GM23338 (cell line): ENCODE results near the gene TEX10. TPM values are rescaled to one million over a fixed set of nuclear protein-coding genes. Genes with fewer than 3 reads are reported as not detected.

ENCODE experiments used
- ATAC-seq: fragments of 200-7000 bp; cut with Tn5 transposase; 3 replicates; pipeline ENCODE4 v1.9.1; 2020
- DNase-seq: peaks from one replicate; pipeline ENCODE4 v3.0.0-alpha.2; 2015; ENCODE audit warnings: low spot score
- H2AFZ ChIP-seq: fragments of 200-600 bp; sonication (generic); 2 replicates; pipeline ENCODE4 v1.8.0; 2016; ENCODE audit warnings: antibody characterized with exemption, mild to moderate bottlenecking, moderate library complexity
- H3F3A ChIP-seq: fragments of 200-600 bp; sonication (generic); replicated peaks from 2 replicates; pipeline ENCODE4 v1.8.0; 2017; ENCODE audit warnings: antibody characterized with exemption, mixed run types, low read depth
- H3K27ac ChIP-seq: fragments of 200-600 bp; sonication (generic); 2 replicates; pipeline ENCODE4 v1.6.1; 2016; ENCODE audit warnings: low read depth
- H3K27me3 ChIP-seq: fragments of 200-600 bp; sonication (generic); 2 replicates; pipeline ENCODE4 v1.8.0; 2016; ENCODE audit warnings: mild to moderate bottlenecking, mixed run types, moderate library complexity; ENCODE audit not compliant: insufficient read depth
- H3K36me3 ChIP-seq: fragments of 200-600 bp; sonication (generic); 2 replicates; pipeline ENCODE4 v1.8.0; 2016; ENCODE audit warnings: mild to moderate bottlenecking; ENCODE audit not compliant: insufficient read depth
- H3K4me1 ChIP-seq: fragments of 200-600 bp; sonication (generic); 2 replicates; pipeline ENCODE4 v1.8.0; 2016; ENCODE audit warnings: mild to moderate bottlenecking, moderate library complexity; ENCODE audit not compliant: insufficient read depth
- H3K4me2 ChIP-seq: fragments of 200-600 bp; sonication (generic); 2 replicates; pipeline ENCODE4 v1.7.1; 2017; ENCODE audit warnings: mixed run types
- H3K4me3 ChIP-seq: fragments of 200-600 bp; sonication (generic); 2 replicates; pipeline ENCODE4 v1.6.1; 2016; ENCODE audit warnings: mixed run types
- H3K79me2 ChIP-seq: fragments of 200-600 bp; sonication (generic); replicated peaks from 2 replicates; pipeline ENCODE4 v1.8.0; 2017; ENCODE audit warnings: mild to moderate bottlenecking; ENCODE audit not compliant: insufficient read depth
- H3K9me2 ChIP-seq: fragments of 200-600 bp; sonication (generic); 2 replicates; pipeline ENCODE4 v1.8.0; 2017; ENCODE audit not compliant: insufficient read depth
- H4K20me1 ChIP-seq: fragments of 200-600 bp; sonication (generic); replicated peaks from 2 replicates; pipeline ENCODE4 v1.8.0; 2017; ENCODE audit warnings: mild to moderate bottlenecking; ENCODE audit not compliant: insufficient read depth
- H3K27ac Mint-ChIP-seq: 2 replicates; pipeline ENCODE4 v1.8.0; 2020; ENCODE audit warnings: inconsistent platforms, mild to moderate bottlenecking, moderate library complexity, mixed read lengths
- H3K27me3 Mint-ChIP-seq: 3 replicates; pipeline ENCODE4 v1.8.0; 2022; ENCODE audit warnings: low read depth, mild to moderate bottlenecking, moderate library complexity, mixed read lengths, inconsistent platforms; ENCODE audit not compliant: insufficient read depth, poor library complexity
- H3K36me3 Mint-ChIP-seq: 3 replicates; pipeline ENCODE4 v1.8.0; 2021; ENCODE audit warnings: low read depth, mild to moderate bottlenecking, inconsistent platforms, moderate library complexity, mixed read lengths
- H3K4me1 Mint-ChIP-seq: 3 replicates; pipeline ENCODE4 v1.8.0; 2020; ENCODE audit warnings: mild to moderate bottlenecking, inconsistent platforms, mixed read lengths
- H3K4me3 Mint-ChIP-seq: 3 replicates; pipeline ENCODE4 v1.8.0; 2021; ENCODE audit warnings: moderate library complexity, mild to moderate bottlenecking, inconsistent platforms, mixed read lengths
- H3K9me3 Mint-ChIP-seq: 3 replicates; pipeline ENCODE4 v1.8.0; 2020; ENCODE audit warnings: moderate library complexity, mild to moderate bottlenecking, inconsistent platforms, mixed read lengths
- CREB1 ChIP-seq: fragments of 250-450 bp; sonication (Bioruptor Pico); IDR thresholded peaks from 2 replicates; pipeline ENCODE4 v1.5.0; 2020; ENCODE audit warnings: low read depth, mild to moderate bottlenecking, moderate library complexity
- EZH2 ChIP-seq: fragments of 200-600 bp; sonication (generic); IDR thresholded peaks from one replicate; pipeline ENCODE4 v1.8.0; 2017; ENCODE audit warnings: antibody characterized with exemption, mild to moderate bottlenecking, low read depth; ENCODE audit not compliant: unreplicated experiment
- NANOG ChIP-seq: IDR thresholded peaks from 2 replicates; pipeline ENCODE4 v1.6.1; 2016; ENCODE audit warnings: antibody characterized with exemption, borderline replicate concordance
- STAT1 ChIP-seq: IDR thresholded peaks from one replicate; pipeline ENCODE4 v1.6.1; 2016; ENCODE audit warnings: antibody characterized with exemption; ENCODE audit not compliant: unreplicated experiment
- ZNF331 ChIP-seq: fragments of 250-450 bp; sonication (Bioruptor Pico); IDR thresholded peaks from 2 replicates; pipeline ENCODE4 v1.5.0; 2020; ENCODE audit warnings: low read depth, mild to moderate bottlenecking, moderate library complexity
- polyA plus RNA-seq: library from polyadenylated mRNA; unstranded; fragments of >200 nt; fragmentation: Nextera tagmentation; extraction: Ambion mirVana; gene quantifications from 2 replicates; pipeline ENCODE4 v1.2.1, GENCODE V29; 2016
- total RNA-seq: library from RNA; depleted of rRNA; stranded (reverse); fragments of >200 nt; shearing (Covaris generic); gene quantifications from 2 replicates; pipeline ENCODE4 v1.2.3, GENCODE V29; 2014
- TF ChIP-seq, protein P1 (sequence below), 2 experiments: fragments of 200-600 bp in 1 of 2; sonication (generic) in 1 of 2; conservative IDR thresholded peaks; 2 replicates each; pipeline versions ENCODE4 v1.5.1 to v1.6.1; 2016 to 2017; ENCODE audit warnings: antibody characterized with exemption in 2 of 2, low read depth in 2 of 2, mild to moderate bottlenecking in 2 of 2, moderate library complexity in 1 of 2
- TF ChIP-seq, protein P2 (sequence below): IDR thresholded peaks from one replicate; pipeline ENCODE4 v1.6.1; 2018; ENCODE audit warnings: antibody characterized with exemption; ENCODE audit not compliant: unreplicated experiment
- TF ChIP-seq, protein P3 (sequence below): IDR thresholded peaks from 2 replicates; pipeline ENCODE4 v1.6.1; 2016; ENCODE audit warnings: antibody characterized with exemption

The TEX10 gene
- total and polyA plus RNA-seq, 2 experiments from 2014 or later, result 35.0 to 102 TPM

DNA sequence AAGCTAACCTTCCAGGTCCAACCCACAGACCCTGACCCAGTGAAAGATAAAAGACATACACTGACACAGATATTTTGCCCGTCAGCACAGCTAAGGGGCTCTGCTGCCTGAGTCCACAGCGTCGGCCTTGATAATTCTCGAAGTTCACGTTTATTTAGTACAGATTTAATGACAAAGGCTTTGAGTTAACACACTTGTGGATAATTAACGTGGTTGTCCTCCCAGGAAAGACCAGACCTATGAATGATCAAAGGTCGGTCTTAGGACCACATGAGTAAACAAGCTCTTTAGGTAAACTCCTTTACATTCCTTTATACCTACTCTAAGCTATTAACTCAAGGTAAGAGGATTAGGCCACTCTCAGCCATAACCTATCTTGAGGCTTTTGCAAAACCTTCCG is 11.3 kb upstream of the TEX10 start:
- DNase-seq (no peak), ATAC-seq (no peak)
- Histone ChIP-seq H4K20me1 (no peaks in the 10 kb centered on the region), H2AFZ (no peak overlapping the region), H3K4me3 (no peak overlapping the region), H3K27ac (no peak overlapping the region), H3K4me2 (no peak overlapping the region), H3K79me2 (0 out of 2 replicates have a peak, but pooled peaks cover 5% of the 10 kb centered on the region), H3K36me3 (peaks cover 3% of the 10 kb centered on the region; the same call in 1 of the 2 replicates), H3K27me3 (no peaks in the 10 kb centered on the region), H3K9me2 (no peaks in the 10 kb centered on the region; the same call in 1 of the 2 replicates), H3F3A (no peaks in the 10 kb centered on the region), H3K4me1 (no peaks in the 10 kb centered on the region)
- no peak for TF ChIP-seq EZH2
- TF ChIP-seq, protein P1, sequence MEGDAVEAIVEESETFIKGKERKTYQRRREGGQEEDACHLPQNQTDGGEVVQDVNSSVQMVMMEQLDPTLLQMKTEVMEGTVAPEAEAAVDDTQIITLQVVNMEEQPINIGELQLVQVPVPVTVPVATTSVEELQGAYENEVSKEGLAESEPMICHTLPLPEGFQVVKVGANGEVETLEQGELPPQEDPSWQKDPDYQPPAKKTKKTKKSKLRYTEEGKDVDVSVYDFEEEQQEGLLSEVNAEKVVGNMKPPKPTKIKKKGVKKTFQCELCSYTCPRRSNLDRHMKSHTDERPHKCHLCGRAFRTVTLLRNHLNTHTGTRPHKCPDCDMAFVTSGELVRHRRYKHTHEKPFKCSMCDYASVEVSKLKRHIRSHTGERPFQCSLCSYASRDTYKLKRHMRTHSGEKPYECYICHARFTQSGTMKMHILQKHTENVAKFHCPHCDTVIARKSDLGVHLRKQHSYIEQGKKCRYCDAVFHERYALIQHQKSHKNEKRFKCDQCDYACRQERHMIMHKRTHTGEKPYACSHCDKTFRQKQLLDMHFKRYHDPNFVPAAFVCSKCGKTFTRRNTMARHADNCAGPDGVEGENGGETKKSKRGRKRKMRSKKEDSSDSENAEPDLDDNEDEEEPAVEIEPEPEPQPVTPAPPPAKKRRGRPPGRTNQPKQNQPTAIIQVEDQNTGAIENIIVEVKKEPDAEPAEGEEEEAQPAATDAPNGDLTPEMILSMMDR (conservative IDR thresholded peaks at IDR 0.05; ENCODE audit: low read depth in 2 of 2), result no peak
- TF ChIP-seq, protein P2, sequence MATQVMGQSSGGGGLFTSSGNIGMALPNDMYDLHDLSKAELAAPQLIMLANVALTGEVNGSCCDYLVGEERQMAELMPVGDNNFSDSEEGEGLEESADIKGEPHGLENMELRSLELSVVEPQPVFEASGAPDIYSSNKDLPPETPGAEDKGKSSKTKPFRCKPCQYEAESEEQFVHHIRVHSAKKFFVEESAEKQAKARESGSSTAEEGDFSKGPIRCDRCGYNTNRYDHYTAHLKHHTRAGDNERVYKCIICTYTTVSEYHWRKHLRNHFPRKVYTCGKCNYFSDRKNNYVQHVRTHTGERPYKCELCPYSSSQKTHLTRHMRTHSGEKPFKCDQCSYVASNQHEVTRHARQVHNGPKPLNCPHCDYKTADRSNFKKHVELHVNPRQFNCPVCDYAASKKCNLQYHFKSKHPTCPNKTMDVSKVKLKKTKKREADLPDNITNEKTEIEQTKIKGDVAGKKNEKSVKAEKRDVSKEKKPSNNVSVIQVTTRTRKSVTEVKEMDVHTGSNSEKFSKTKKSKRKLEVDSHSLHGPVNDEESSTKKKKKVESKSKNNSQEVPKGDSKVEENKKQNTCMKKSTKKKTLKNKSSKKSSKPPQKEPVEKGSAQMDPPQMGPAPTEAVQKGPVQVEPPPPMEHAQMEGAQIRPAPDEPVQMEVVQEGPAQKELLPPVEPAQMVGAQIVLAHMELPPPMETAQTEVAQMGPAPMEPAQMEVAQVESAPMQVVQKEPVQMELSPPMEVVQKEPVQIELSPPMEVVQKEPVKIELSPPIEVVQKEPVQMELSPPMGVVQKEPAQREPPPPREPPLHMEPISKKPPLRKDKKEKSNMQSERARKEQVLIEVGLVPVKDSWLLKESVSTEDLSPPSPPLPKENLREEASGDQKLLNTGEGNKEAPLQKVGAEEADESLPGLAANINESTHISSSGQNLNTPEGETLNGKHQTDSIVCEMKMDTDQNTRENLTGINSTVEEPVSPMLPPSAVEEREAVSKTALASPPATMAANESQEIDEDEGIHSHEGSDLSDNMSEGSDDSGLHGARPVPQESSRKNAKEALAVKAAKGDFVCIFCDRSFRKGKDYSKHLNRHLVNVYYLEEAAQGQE, result no peak
- no peak for TF ChIP-seq NANOG
- TF ChIP-seq STAT1, result no peak
- peaks cover 4% of the 10 kb centered on the region for H3K27me3 Mint-ChIP-seq
- peaks cover 70% of the 10 kb centered on the region for H3K36me3 Mint-ChIP-seq
- no peak overlapping the region for H3K4me3 Mint-ChIP-seq
- peaks cover 4% of the 10 kb centered on the region; the same call in 1 of the 3 replicates for H3K4me1 Mint-ChIP-seq
- H3K9me3 Mint-ChIP-seq, result peaks cover 61% of the 10 kb centered on the region
- H3K27ac Mint-ChIP-seq, result no peak overlapping the region

DNA sequence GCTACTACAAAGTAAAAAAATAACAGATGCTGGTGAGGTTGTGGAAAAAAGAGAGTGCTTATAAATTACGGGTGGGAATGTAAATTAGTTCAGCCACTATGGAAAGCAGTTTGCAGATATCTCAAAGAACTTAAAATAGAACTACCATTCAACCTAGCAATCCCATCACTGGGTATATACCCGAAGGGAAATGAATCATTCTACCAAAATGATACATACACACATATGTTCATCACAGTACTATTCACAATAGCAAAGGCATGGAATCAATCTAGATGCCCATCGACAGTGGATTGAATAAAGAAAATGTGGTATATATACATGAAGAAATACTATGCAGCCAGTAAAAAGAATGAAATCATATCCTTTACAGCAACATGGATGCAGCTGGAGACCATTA is 6.3 kb upstream of the TEX10 start:
- no peak for TF ChIP-seq ZNF331 (CRISPR knock-in tag)
- TF ChIP-seq, protein P3, sequence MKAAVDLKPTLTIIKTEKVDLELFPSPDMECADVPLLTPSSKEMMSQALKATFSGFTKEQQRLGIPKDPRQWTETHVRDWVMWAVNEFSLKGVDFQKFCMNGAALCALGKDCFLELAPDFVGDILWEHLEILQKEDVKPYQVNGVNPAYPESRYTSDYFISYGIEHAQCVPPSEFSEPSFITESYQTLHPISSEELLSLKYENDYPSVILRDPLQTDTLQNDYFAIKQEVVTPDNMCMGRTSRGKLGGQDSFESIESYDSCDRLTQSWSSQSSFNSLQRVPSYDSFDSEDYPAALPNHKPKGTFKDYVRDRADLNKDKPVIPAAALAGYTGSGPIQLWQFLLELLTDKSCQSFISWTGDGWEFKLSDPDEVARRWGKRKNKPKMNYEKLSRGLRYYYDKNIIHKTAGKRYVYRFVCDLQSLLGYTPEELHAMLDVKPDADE, result no peak
- TF ChIP-seq, protein P2, result no peak
- no peak for TF ChIP-seq STAT1
- no peak for TF ChIP-seq CREB1 (CRISPR knock-in tag)
- H3F3A ChIP-seq, result no peaks in the 10 kb centered on the region

More for the DNA sequence above, 6.3 kb upstream of the TEX10 start:
- Histone ChIP-seq H3K36me3 (no peaks in the 10 kb centered on the region), H3K4me3 (no peak overlapping the region), H3K79me2 (peaks cover 20% of the 10 kb centered on the region), H3K27me3 (no peaks in the 10 kb centered on the region), H3K4me1 (peaks cover 3% of the 10 kb centered on the region; the same call in 1 of the 2 replicates), H2AFZ (no peak overlapping the region), H3K9me2 (no peaks in the 10 kb centered on the region; the same call in 1 of the 2 replicates), H3K27ac (no peak overlapping the region), H3K4me2 (no peak overlapping the region), H4K20me1 (no peaks in the 10 kb centered on the region)
- H3K9me3 Mint-ChIP-seq, result peaks cover 22% of the 10 kb centered on the region
- H3K27me3 Mint-ChIP-seq, result peaks cover 2% of the 10 kb centered on the region
- H3K4me3 Mint-ChIP-seq, result no peak overlapping the region
- peaks cover 63% of the 10 kb centered on the region for H3K36me3 Mint-ChIP-seq
- DNase-seq (no peak), ATAC-seq (no peak)
- peaks cover 8% of the 10 kb centered on the region for H3K4me1 Mint-ChIP-seq
- H3K27ac Mint-ChIP-seq, result no peak overlapping the region
